ENCODE results near the gene PSG5. TPM values are rescaled to one million over a fixed set of nuclear protein-coding genes. Genes with fewer than 3 reads are reported as not detected.
"Not testable (repeated sequence)": the region's sequence is repeated elsewhere in the genome, so short reads cannot be mapped to it uniquely, and the experiment has no call there.

The PSG5 gene
- total and polyA plus RNA-seq, 10 of the 15 experiments (the other 5 are each of a cell fraction or from before 2014, with no cell fraction given) = 0.27 TPM; not detected in 9

- TF ChIP-seq ZNF592 (IDR thresholded peaks at IDR 0.05) = no peak
- no peak for TF ChIP-seq MLLT1 (IDR thresholded peaks at IDR 0.05)
- no peak for TF ChIP-seq SMAD1 (IDR thresholded peaks at IDR 0.05; ENCODE audit: low read depth, partially characterized antibody)
- TF ChIP-seq IKZF2 (IDR thresholded peaks at IDR 0.05) = no peak
- TF ChIP-seq POLR2A (IDR thresholded peaks at IDR 0.05; ENCODE audit: low read depth, low read length) = no peak
- no peak for TF ChIP-seq NBN (IDR thresholded peaks at IDR 0.05)
- TF ChIP-seq RAD21 (IDR thresholded peaks at IDR 0.05; ENCODE audit: insufficient read depth, low read depth, low read length) = no peak
- TF ChIP-seq NR2F1 (conservative IDR thresholded peaks at IDR 0.05) = no peak
These were observed 34.1 kb downstream of the PSG5 start (continued) for GRCh38 chr19:43152214-43152613.

GRCh38 chr19:43149788-43150187 lies 36.5 kb downstream of the PSG5 start:
- intact Hi-C loops (cut with micrococcal nuclease; ENCODE audit: unreplicated experiment); H3K4me3 ChIP-seq; H2AFZ ChIP-seq (ENCODE audit: control insufficient read depth, low read depth, low read length); H3K27me3 ChIP-seq (replicated peaks in 1 of 2; ENCODE audit: control insufficient read depth in 2 of 2, insufficient read depth in 2 of 2, low read length in 1 of 2); H3K36me3 ChIP-seq (ENCODE audit: control insufficient read depth in 2 of 2, insufficient read depth in 2 of 2, low read length in 1 of 2); H4K20me1 ChIP-seq (ENCODE audit: control insufficient read depth, insufficient read depth); H3K4me1 ChIP-seq (ENCODE audit: control insufficient read depth, insufficient read depth, low read length); RAD21 ChIA-PET (ENCODE audit: unreplicated experiment); DNase-seq (ENCODE audit: low read depth, low spot score); SMC1A ChIA-PET (ENCODE audit: uncharacterized antibody, unreplicated experiment); CTCF ChIA-PET; FAIRE-seq; POLR2A ChIA-PET; H3K9ac ChIP-seq (ENCODE audit: control insufficient read depth, insufficient read depth, low read length); H3K9me3 ChIP-seq (replicated peaks; ENCODE audit: control insufficient read depth, insufficient read depth, low read length); ATAC-seq; H3K79me2 ChIP-seq (ENCODE audit: control insufficient read depth, insufficient read depth, low read length); in situ Hi-C loops (cut with MboI); H3K4me2 ChIP-seq (ENCODE audit: control insufficient read depth, insufficient read depth); H3K27ac ChIP-seq (ENCODE audit: control insufficient read depth, insufficient read depth); BruUV-seq (replicated peaks): not testable (repeated sequence)
- 7% methylated on average over 7 of the region's 7 CpGs for WGBS (ENCODE audit: insufficient coverage, insufficient replicate concordance, low lambda C conversion rate, missing lambda C conversion rate)

All from GM12878 (cell line).